PC-9 (cell line): ENCODE measurements around the gene ITGA8. TPM values are rescaled to one million over a fixed set of nuclear protein-coding genes. Genes with fewer than 3 reads are reported as not detected.

Experiments
- BruUV-seq: library from RNA; stranded (reverse); fragments of 400-500 nt; replicated peaks from 2 replicates; lab custom pipeline; 2021; lab: Mats Ljungman, UMichigan
- CTCF ChIA-PET: fragments of 300-600 bp; sonication (Branson Sonifier 250); formaldehyde crosslinking; loops from one replicate; lab custom pipeline; 2022; ENCODE audit warnings: antibody characterized with exemption; lab: Charles Lee
- POLR2A ChIA-PET: fragments of 300-600 bp; sonication (Branson Sonifier 250); formaldehyde crosslinking; loops from one replicate; lab custom pipeline; 2022; ENCODE audit warnings: antibody characterized with exemption; ENCODE audit not compliant: unreplicated experiment; lab: Charles Lee
- DNase-seq, 2 experiments: peaks; one replicate each; pipeline versions ENCODE4 v3.0.0 to v3.0.0-alpha.2; 2015 to 2022; ENCODE audit warnings: mixed read lengths in 1 of 2
- H2AFZ ChIP-seq: fragments of 200-600 bp; sonication (generic); 2 replicates; pipeline ENCODE4 v1.8.1; 2017; ENCODE audit warnings: antibody characterized with exemption
- H3F3A ChIP-seq: fragments of 200-600 bp; sonication (generic); 2 replicates; pipeline ENCODE4 v1.8.1; 2017; ENCODE audit warnings: antibody characterized with exemption, mild to moderate bottlenecking, low read depth; ENCODE audit not compliant: insufficient read depth
- H3K27ac ChIP-seq: fragments of 200-600 bp; sonication (generic); 2 replicates; pipeline ENCODE4 v1.6.1; 2016; ENCODE audit warnings: mixed run types
- H3K27me3 ChIP-seq: fragments of 200-600 bp; sonication (generic); 2 replicates; pipeline ENCODE4 v1.6.1; 2016; ENCODE audit warnings: low read depth, mixed run types; ENCODE audit not compliant: insufficient read depth
- H3K36me3 ChIP-seq: fragments of 200-600 bp; sonication (generic); 2 replicates; pipeline ENCODE4 v1.6.1; 2016; ENCODE audit warnings: low read depth, mixed run types
- H3K4me1 ChIP-seq: fragments of 200-600 bp; sonication (generic); replicated peaks from 2 replicates; pipeline ENCODE4 v1.6.1; 2016; ENCODE audit warnings: mixed run types; ENCODE audit not compliant: insufficient read depth
- H3K4me2 ChIP-seq: fragments of 200-600 bp; sonication (generic); 2 replicates; pipeline ENCODE4 v1.6.1; 2017; ENCODE audit warnings: mixed run types
- H3K4me3 ChIP-seq: fragments of 200-600 bp; sonication (generic); 2 replicates; pipeline ENCODE4 v1.6.1; 2016; ENCODE audit warnings: mixed run types
- H3K79me2 ChIP-seq: fragments of 200-600 bp; sonication (generic); 2 replicates; pipeline ENCODE4 v1.6.1; 2017; ENCODE audit warnings: low read depth, mixed run types
- H3K9me2 ChIP-seq: fragments of 200-600 bp; sonication (generic); 2 replicates; pipeline ENCODE4 v1.8.1; 2017; ENCODE audit warnings: mild to moderate bottlenecking; ENCODE audit not compliant: insufficient read depth
- H3K9me3 ChIP-seq: fragments of 200-600 bp; sonication (generic); 2 replicates; pipeline ENCODE4 v1.8.1; 2016; ENCODE audit warnings: low read depth; ENCODE audit not compliant: insufficient read depth
- H4K20me1 ChIP-seq: fragments of 200-600 bp; sonication (generic); 2 replicates; pipeline ENCODE4 v1.8.1; 2017; ENCODE audit not compliant: insufficient read depth
- CTCF ChIP-seq: fragments of 200-600 bp; sonication (generic); conservative IDR thresholded peaks from 2 replicates; pipeline ENCODE4 v1.6.1; 2017; ENCODE audit warnings: mixed run types, antibody characterized with exemption, mild to moderate bottlenecking, moderate library complexity
- EZH2 ChIP-seq: fragments of 200-600 bp; sonication (generic); IDR thresholded peaks from 2 replicates; pipeline ENCODE4 v1.8.0; 2017; ENCODE audit warnings: antibody characterized with exemption, low read depth
- intact Hi-C: fragments of 100-400 bp; cut with micrococcal nuclease; formaldehyde crosslinking; loops from one replicate; pipeline ENCODE4 v1.10.0; 2022; ENCODE audit not compliant: unreplicated experiment
- total RNA-seq: library from RNA; stranded (reverse); gene quantifications from 2 replicates; pipeline ENCODE4 v1.2.3, GENCODE V29; 2021

Gene ITGA8
- total RNA-seq, 1 experiment from 2014 or later: not detected

DNA sequence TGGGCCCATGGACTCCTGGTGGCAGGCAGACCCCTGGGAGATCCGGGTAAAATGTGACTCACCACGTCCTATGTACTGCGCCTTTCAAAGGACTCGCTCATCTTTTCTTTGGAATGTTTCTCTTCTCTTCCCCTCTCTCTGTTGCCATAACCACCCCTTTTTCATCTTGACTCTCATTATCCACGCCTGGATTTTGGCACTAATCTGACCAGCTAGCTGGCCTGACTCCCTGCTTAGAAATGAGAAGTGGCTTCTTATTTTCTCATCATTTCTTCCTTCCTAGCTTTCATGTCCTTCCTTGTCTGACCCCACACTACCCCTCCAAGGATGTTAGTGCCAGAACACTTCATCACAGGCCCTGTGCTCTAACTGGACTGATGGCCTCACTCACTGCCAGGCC is 250.6 kb downstream of the ITGA8 start:
- H3K27ac ChIP-seq: no peak overlapping the region
- H3K9me2 ChIP-seq: no peaks in the 10 kb centered on the region
- no peaks in the 10 kb centered on the region for H3K9me3 ChIP-seq
- no peaks in the 10 kb centered on the region for H3K79me2 ChIP-seq
- intact Hi-C loops: no loop called here
- H3K4me2 ChIP-seq: no peak overlapping the region
- H3F3A ChIP-seq: no peaks in the 10 kb centered on the region
- H3K4me1 ChIP-seq: no peaks in the 10 kb centered on the region
- ChIA-PET CTCF (no interaction called here), POLR2A (no interaction called here)
- no peaks in the 10 kb centered on the region for H4K20me1 ChIP-seq
- no TSS peak for BruUV-seq
- peaks cover 42% of the 10 kb centered on the region for H3K27me3 ChIP-seq
- no peaks in the 10 kb centered on the region for H3K36me3 ChIP-seq
- TF ChIP-seq EZH2 (no peak), CTCF (no peak)
- DNase-seq: no peak
- no peak overlapping the region for H2AFZ ChIP-seq
- H3K4me3 ChIP-seq: no peak overlapping the region

GRCh38 chr10:15464381-15464780 is 255.3 kb downstream of the ITGA8 start:
- no peak overlapping the region for H3K27ac ChIP-seq
- CTCF ChIA-PET: no interaction called here
- POLR2A ChIA-PET: no interaction called here
- intact Hi-C loops: no loop called here
- TF ChIP-seq EZH2 (no peak), CTCF (no peak)
- H3K4me3 ChIP-seq: no peak overlapping the region
- no peaks in the 10 kb centered on the region for H3K36me3 ChIP-seq
- peaks cover 1% of the 10 kb centered on the region; the same call in 1 of the 2 replicates for H3K27me3 ChIP-seq
- no peak overlapping the region for H2AFZ ChIP-seq
- BruUV-seq: no TSS peak
- H3F3A ChIP-seq: no peaks in the 10 kb centered on the region
- no peaks in the 10 kb centered on the region for H3K9me3 ChIP-seq
- no peaks in the 10 kb centered on the region for H4K20me1 ChIP-seq
- no peaks in the 10 kb centered on the region for H3K4me1 ChIP-seq
- DNase-seq: no peak
- H3K79me2 ChIP-seq: no peaks in the 10 kb centered on the region
- H3K4me2 ChIP-seq: no peak overlapping the region
- no peaks in the 10 kb centered on the region for H3K9me2 ChIP-seq

Other genes with a start within 250 kb of the ITGA8 start
- 10.8 and 11.0 TPM in 2 replicates for gene MINDY3, start 140.6 kb upstream of the ITGA8 start, total RNA-seq